GM10266 (cell line): ENCODE data around the gene SLC1A4.

ENCODE experiments used
- DNase-seq: peaks from one replicate; pipeline ENCODE4 v3.0.0; 2012; ENCODE audit errors: extremely low spot score
- TF ChIP-seq, protein P1 (sequence below): IDR thresholded peaks from 2 replicates; pipeline ENCODE4 v1.5.1; 2012; ENCODE audit warnings: mild to moderate bottlenecking, low read depth; ENCODE audit not compliant: control insufficient read depth, insufficient read depth; ENCODE audit errors: missing control alignments

SLC1A4 gene

DNA sequence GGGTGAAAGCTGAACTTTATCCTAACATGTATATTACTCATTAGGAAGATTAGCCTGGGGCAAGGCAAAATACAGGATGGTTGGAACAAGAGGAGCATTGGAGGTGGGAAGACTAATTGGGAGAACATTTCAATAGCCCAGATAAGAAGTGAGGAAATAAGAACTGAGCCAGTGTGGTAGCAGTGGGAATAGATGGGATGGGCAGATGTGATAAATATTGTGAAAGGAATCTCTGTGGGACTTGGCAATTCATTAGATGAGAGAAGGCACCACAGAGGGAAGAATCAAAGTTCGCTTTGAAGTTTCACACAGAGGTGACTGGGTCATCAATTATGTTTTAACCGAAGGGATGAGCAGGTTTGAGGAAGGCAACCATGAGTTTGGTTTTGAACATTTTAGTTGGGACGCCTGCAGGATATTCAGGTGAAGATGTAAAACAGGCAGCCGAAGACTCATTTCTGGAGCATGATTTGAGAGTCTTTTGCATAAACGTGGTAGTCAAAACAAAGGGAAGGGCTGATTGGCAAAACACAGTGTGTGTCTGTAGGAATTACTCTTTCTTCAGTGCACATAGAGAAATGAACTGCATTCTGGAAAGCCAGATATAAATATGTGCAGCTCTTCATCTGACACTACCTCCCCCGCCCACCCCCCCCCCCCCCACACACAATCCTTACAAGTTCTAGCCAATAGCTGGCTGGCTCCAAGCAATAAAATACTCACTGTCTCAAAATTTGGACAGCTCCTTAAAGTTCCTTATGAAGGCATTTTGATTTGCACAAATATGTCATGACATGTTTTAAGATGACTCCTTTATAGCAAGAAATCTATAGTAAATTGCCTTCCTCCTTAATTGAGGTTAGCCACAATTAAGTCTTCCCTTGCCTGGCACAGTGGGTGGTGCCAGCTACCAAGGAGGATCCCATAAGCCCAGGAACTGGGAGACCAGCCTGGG, 1.9 kb upstream of the SLC1A4 start:
- DNase-seq, result peak; percentile 70
- TF ChIP-seq, protein P1, sequence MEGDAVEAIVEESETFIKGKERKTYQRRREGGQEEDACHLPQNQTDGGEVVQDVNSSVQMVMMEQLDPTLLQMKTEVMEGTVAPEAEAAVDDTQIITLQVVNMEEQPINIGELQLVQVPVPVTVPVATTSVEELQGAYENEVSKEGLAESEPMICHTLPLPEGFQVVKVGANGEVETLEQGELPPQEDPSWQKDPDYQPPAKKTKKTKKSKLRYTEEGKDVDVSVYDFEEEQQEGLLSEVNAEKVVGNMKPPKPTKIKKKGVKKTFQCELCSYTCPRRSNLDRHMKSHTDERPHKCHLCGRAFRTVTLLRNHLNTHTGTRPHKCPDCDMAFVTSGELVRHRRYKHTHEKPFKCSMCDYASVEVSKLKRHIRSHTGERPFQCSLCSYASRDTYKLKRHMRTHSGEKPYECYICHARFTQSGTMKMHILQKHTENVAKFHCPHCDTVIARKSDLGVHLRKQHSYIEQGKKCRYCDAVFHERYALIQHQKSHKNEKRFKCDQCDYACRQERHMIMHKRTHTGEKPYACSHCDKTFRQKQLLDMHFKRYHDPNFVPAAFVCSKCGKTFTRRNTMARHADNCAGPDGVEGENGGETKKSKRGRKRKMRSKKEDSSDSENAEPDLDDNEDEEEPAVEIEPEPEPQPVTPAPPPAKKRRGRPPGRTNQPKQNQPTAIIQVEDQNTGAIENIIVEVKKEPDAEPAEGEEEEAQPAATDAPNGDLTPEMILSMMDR, result no peak

DNA sequence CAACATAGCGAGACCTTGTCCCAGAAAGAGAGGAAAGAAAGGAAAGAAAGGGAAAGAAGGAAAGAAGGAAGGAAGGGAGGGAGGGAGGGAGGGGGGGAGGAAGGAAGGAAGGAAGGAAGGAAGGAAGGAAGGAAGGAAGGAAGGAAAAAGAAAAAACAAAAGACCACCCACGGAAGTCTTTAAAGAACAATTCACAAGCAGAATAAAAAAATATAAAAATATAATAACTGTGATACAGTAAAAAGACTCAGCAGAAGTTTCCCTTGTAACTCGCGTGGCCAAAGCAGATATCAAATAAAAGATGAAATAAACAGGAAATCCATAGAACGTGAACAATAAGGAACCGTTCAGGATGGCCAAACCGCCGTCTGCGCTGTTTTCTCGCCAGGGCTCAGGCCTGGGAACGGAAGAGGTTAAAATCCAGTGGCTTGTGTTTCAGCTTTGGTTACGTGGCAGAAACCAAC, 1.2 kb upstream of the SLC1A4 start:
- TF ChIP-seq, protein P1, result no peak
- DNase-seq, result no peak

DNA sequence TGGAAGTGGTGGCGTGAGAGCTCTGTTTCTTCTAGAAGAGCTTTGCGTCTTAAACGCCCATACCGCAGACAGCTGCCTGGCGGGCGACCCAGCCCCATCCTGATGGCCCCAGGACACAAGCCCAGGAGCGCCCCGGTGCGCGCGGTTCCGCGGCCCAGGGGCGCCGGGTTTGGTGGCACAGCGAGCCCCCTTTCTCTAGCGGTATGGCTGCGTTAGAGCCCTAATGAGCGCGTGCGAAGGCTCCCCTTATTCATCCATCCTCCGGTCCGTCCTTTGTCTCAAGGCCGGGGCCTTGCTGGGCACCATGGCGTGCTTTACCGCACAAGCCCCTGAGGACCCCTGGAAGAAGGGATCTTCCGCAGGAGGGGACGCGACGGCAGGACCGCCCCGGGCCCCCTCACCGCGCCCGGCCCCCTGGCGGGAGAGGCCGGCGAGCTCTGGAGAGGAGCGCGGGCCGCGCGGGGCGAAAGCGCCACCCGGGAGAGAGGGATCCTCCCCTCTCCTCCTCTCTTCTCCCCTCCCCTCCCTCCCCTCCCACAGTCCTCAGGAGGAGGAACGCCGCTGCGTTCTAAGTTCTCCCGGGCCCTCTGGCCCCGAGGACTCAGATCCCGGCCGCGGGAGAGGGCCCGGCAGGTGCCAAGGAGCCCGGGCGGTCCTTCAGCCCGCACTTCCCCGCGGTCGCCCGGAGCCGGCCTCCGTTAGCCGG, 626 bp upstream of the SLC1A4 start:
- peak; percentile 79 for DNase-seq
- TF ChIP-seq, protein P1, result peak; percentile 43

DNA sequence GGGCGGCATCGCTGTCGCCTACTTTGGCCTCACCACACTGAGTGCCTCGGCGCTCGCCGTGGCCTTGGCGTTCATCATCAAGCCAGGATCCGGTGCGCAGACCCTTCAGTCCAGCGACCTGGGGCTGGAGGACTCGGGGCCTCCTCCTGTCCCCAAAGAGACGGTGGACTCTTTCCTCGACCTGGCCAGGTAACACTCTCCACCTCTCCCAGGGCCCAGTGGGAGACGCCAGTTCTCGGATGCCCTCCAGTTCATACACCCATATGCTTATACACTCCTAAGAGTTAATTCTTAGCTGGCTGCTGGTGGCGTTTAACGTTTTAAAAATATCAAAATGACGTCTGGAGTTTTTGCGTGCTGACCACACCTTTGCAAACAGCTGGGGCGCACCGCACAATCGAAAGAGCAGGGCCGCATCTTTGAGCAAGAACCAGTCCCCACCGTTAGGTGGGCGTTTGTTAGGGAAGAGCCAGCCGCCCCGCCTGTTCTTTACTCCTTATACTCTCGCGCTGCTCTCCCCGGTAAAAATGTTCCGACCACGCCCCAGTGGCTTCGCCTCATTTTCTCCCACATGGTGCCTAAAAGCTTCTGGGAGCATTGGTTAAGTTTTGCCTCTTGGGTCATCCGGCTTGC, 899 bp downstream of the SLC1A4 start:
- TF ChIP-seq, protein P1, result no peak
- no peak for DNase-seq

DNA sequence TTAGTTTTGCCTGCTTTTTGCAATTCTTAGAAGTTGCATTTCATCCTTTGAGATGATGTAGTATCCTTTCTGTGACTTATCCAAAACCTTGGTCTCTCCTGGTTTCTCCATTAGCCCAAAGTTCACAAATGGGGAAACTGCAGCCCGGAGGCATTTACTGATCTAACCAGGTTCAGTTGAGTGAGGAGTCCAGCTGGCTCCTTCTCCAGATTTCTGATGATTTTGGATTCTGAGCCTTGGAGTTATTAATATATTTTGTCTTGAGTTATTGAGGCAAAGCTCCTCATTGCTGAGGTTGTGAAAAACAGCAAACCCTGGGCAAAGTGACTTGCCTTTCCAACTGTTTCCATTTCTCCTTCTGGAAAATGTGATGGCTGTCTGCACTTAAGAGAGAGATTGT, 1.7 kb downstream of the SLC1A4 start:
- no peak for DNase-seq
- TF ChIP-seq, protein P1, result no peak

DNA sequence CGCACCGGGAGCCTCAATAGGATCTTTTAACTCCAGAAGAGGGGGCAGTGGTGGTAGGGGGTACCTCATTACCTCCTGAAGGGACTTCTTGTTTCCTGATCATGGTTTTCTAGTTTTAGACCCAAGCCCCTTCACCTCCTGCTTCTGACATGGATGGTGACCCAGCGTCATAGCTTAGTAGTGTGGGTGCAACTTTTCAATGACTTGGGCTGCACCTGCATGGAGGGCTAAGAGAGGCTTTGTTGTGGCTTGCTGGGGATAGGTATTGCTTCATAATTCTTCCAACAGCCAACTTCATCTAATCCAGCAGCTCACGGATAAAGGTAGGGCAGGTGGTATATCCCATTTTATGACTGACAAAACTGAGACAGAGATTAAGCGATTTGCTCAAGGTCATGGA, 3.0 kb downstream of the SLC1A4 start:
- no peak for DNase-seq
- TF ChIP-seq, protein P1, result no peak
